ENCODE data around the gene MRPS6. TPM values are rescaled to one million over a fixed set of nuclear protein-coding genes. Genes with fewer than 3 reads are reported as not detected.

MRPS6 gene
- total RNA-seq, 1 donor from 2014 or later = 69.3 TPM

DNA sequence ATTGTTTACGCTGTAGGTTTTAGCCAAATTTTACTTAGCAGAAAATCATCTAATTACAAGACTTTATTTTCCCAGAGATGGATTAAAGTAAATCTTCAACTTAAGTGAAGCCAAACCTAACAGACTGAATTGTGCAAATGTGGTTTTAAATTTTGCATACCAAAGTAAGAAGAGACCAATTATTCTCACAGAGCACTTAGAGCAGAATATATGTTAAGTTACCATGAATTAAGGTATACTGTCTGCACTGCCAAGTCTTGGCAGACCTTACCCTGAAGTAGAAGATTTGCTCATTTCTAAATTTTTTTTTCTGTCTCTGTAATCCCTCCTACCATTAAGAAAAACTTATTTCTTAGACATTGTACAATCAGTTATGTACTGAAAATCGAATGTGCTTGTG, 24.1 kb downstream of the MRPS6 start:
- no peak for DNase-seq (ENCODE audit: low spot score)

GRCh38 chr21:34100337-34100736, 27.0 kb downstream of the MRPS6 start:
- no peak for DNase-seq (ENCODE audit: low spot score)

DNA sequence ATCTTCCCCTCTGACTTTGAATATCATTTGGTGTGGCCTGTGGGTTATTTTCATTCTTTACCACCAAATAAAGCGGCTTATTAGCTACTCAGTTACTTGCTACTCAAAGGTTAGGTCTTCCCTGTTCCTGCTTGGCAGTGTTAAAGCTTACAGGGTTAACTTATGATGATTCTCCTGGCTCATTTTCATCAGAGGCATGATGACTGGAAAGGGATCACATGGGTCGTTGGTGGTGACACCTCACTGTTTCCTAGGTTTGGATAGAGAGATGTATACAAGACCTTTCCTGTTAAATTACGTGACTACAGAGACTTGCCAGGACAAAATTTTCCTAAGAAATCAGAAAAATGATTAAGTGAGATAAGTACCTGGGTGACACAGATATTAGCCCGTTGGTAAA, 27.4 kb downstream of the MRPS6 start:
- DNase-seq (ENCODE audit: low spot score) = no peak

- no peak for DNase-seq (ENCODE audit: low spot score)
Measured at GRCh38 chr21:34105947-34106541, 32.7 kb downstream of the MRPS6 start.

DNA sequence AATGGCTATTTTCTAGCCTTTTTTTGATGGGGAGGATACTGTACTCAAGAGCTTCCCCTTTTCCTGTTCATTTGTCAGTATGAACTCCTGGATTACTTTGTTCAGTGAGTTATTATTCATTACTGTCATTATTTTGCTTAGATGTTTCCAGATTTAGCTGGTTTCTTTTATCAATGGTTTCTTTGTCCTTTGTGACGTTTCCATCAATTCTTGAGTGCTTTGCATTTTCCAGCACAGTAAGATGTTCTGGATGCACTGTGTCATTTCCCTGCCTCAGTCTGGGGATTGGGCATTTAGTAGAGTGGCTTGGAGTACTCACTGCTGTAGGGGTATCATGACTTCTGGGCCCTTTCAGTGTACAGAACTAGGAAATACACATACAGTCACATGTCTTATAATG, 34.2 kb downstream of the MRPS6 start:
- DNase-seq (ENCODE audit: low spot score) = no peak

GRCh38 chr21:34109075-34109474, 35.7 kb downstream of the MRPS6 start:
- no peak for DNase-seq (ENCODE audit: low spot score)

GRCh38 chr21:34110594-34111202, 37.3 kb downstream of the MRPS6 start:
- no peak for DNase-seq (ENCODE audit: low spot score)

- no peak for DNase-seq (ENCODE audit: low spot score)
Measured at GRCh38 chr21:34112316-34113033, 39.1 kb downstream of the MRPS6 start.

DNA sequence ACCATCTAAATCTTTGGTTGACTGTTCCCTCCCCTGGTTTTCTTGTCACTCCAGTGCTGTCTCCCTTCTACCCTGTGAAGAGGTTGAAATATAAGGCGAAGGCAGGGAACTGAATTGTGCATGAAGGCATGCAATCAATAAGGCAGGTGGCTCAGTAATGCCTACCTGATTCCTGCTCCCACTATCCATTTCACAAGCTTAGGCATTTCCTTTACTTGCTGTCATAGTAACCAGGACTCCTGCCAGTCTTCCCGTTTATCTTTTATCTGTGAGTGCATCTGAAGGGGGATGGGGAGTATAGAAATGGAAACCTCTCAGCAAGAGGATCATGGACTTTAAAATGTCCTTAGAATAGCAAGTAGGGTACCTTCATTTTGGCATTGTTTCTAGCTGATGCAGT, 40.5 kb downstream of the MRPS6 start:
- no peak for DNase-seq (ENCODE audit: low spot score)

DNA sequence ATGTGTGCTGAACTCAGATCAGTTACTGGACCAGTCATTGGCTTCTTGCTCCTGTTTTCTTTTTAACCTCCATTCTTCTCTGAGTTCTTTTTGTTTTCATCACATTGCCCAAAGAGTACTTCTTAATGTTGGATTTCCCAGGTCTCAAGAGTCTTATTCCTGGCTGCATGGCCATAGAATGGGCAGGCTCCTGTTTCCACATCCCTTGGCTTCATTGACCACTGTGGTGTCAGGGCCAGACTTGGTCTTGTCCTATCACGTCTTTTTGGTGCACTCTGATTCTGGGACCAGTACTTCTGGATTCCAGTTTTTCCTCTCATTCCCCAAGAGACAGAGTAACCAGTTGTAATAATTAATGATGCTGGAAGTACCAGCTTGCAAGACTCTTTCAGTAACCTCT, 41.8 kb downstream of the MRPS6 start:
- DNase-seq (ENCODE audit: low spot score) = no peak

DNA sequence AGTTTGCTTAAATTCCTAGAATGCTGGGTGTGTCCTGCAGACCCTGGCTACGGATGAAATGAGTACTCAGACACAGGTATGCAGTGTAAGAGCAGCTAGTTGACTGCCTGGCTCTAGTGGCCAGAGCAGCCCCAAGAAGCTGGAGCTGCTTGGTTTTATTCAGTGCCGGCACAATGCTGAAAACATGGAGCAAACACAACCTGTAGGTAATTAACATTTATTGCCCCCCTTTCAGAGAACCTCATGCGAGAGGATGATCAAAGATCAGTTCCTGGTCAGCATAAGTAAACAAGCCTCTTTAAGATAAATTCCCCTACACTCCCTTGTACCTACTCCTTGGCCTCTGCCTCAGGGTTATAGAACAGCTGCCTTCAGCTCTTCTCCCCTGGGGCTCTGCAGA, 43.2 kb downstream of the MRPS6 start:
- DNase-seq (ENCODE audit: low spot score) = no peak

DNA sequence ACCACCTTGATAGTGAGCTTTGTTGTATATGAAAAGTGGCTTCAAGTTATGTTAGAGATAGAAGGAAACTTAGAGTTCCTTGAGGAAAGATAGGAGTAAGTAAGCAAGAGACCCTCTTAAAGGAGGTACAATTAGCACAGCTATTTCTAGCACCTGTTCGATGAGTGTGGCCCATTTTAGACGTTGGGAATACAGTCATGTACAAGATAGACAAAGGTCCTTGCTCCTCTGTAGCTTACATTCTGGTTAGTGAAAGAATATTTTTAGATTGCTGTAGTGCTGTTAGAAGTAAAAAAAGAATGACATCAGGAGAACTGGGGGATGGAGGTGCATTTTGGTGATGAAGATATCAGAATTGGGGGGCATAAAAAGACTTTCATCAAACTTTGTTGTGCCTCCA, 47.5 kb downstream of the MRPS6 start:
- DNase-seq (ENCODE audit: low spot score) = no peak

DNA sequence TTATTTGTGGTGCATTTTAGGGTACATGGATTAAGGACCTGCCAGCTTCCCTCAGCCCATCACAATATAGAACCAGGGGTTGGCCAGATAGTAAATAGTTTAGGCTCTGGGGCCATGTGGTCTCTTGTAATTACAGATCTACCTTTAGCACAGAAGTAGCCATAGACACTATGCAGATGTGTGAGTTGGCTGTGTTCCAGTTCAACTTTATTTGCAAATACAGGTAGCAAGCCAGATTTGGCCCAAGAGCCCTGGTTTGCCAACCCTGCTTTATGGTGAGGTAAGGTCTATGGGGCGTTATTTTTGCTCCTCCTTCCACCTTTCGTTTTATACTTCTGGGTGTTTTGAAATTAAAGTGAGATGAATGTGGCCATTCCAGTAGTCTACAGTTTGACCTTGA, 48.7 kb downstream of the MRPS6 start:
- no peak for DNase-seq (ENCODE audit: low spot score)

- no peak for DNase-seq (ENCODE audit: low spot score)
Measured at GRCh38 chr21:34123609-34124008, 50.2 kb downstream of the MRPS6 start.

- no peak for DNase-seq (ENCODE audit: low spot score)
Measured at GRCh38 chr21:34126269-34126668, 52.9 kb downstream of the MRPS6 start.

- no peak for DNase-seq (ENCODE audit: low spot score)
Measured at GRCh38 chr21:34126691-34127090, 53.3 kb downstream of the MRPS6 start.

DNA sequence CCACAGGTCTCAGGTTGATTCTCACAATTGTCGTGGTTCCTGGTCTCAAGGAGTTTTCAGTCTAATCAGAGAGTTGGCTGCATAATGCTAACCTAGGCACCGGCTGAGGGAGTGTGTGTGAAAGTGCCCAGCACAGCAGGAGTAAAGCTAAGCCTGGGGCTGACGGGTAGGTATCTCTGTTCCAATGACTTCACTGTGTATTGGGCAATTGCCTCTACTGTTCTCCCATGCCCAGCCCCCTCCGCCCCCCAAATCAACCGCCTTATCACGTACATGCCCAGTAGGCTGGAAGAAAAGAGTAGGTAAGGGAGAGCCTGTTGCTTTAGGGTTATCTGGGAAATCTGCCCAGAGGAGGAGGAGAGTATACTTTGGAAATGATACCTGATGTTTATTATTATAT, 54.7 kb downstream of the MRPS6 start:
- no peak for DNase-seq (ENCODE audit: low spot score)

DNA sequence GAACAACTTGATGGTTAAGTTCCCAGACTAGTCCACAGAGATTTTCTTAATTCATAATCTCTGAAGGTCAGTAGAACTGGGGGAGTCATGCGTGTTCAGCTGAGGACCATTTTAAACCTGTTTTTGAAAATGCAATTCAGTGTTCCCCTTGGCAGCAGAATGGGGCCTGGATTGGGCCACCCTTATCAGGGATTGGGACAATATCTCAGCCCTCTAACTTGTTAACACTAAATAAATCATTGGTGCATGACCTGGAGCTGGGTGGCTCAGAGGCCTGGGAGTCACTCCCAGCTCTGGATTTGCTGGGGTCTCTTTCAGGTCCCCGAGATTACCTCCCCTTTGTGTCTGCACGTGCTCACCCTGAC, 55.3 kb downstream of the MRPS6 start:
- no peak for DNase-seq (ENCODE audit: low spot score)

GRCh38 chr21:34129039-34129891, 55.9 kb downstream of the MRPS6 start:
- no peak for DNase-seq (ENCODE audit: low spot score)

GRCh38 chr21:34129901-34130715, 56.7 kb downstream of the MRPS6 start:
- no peak for DNase-seq (ENCODE audit: low spot score)

DNA sequence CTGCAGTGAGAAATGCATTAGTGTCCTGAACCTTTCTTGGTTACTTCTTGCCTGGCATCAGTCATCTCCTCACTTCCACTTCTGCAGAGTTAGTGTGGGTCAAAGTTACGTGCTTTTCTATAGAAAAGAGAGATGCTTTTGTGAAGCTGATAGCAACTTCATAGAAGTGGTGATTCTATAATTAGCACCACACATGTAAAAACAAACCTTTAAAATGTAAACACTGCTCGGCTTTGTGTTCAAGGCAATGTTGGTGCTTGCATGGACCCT, 57.3 kb downstream of the MRPS6 start:
- DNase-seq (ENCODE audit: low spot score) = no peak

All from mesenteric fat pad (tissue), 1 donor.